K562 (cell line): ENCODE data around the gene DCAF17. TPM values are rescaled to one million over a fixed set of nuclear protein-coding genes. Genes with fewer than 3 reads are reported as not detected.

Experiments
- BRD9 ChIP-seq: fragments of 450-650 bp; IDR thresholded peaks from 2 replicates; pipeline ENCODE4 v1.6.1; 2018; ENCODE audit warnings: low read depth; ENCODE audit not compliant: partially characterized antibody
- CEBPB ChIP-seq: fragments of 450-650 bp; IDR thresholded peaks from 2 replicates; pipeline ENCODE4 v1.6.1; 2016; ENCODE audit warnings: missing genetic modification characterization, missing compliant biosample characterization
- CREB3 ChIP-seq: fragments of 450-650 bp; conservative IDR thresholded peaks from 2 replicates; pipeline ENCODE4 v1.6.1; 2016; ENCODE audit warnings: missing genetic modification characterization, low read depth, mild to moderate bottlenecking, missing compliant biosample characterization, moderate library complexity
- E2F6 ChIP-seq, 2 experiments: IDR thresholded peaks; 2 replicates each; pipeline ENCODE4 v1.6.1; 2011; ENCODE audit warnings: borderline replicate concordance in 1 of 2, control low read depth in 1 of 2, low read depth in 1 of 2, low read length in 1 of 2, mild to moderate bottlenecking in 1 of 2, mixed read lengths in 1 of 2, moderate library complexity in 1 of 2; ENCODE audit not compliant: insufficient read depth in 1 of 2, insufficient read length in 1 of 2, poor library complexity in 1 of 2, severe bottlenecking in 1 of 2; ENCODE audit errors: extremely low read depth in 1 of 2
- HDAC2 ChIP-seq: fragments of 450-650 bp; IDR thresholded peaks from 2 replicates; pipeline ENCODE4 v1.6.1; 2016; ENCODE audit warnings: mild to moderate bottlenecking
- KDM5B ChIP-seq: fragments of 200-600 bp; sonication (generic); IDR thresholded peaks from 2 replicates; pipeline ENCODE4 v1.6.1; 2012; ENCODE audit warnings: low read depth, mild to moderate bottlenecking, moderate library complexity, low read length, control low read depth, inconsistent platforms; ENCODE audit not compliant: insufficient replicate concordance
- NFRKB ChIP-seq: fragments of 450-650 bp; IDR thresholded peaks from 2 replicates; pipeline ENCODE4 v1.6.1; 2016; ENCODE audit warnings: low read depth
- XRCC5 ChIP-seq: fragments of 200-400 bp; formaldehyde crosslinking; IDR thresholded peaks from 2 replicates; pipeline ENCODE4 v1.6.1; 2017; ENCODE audit warnings: low read depth, mild to moderate bottlenecking, low read length
- ZNF717 ChIP-seq: fragments of 250-450 bp; sonication (Bioruptor Pico); IDR thresholded peaks from 2 replicates; pipeline ENCODE4 v1.5.0; 2021
- polyA plus RNA-seq, 8 experiments: library from polyadenylated mRNA; depleted of rRNA in 4 of 8; stranded (reverse) in 5 of 8; unstranded in 3 of 8; fragments of >200 nt; fragmentation: Nextera tagmentation in 2 of 8; fragmentation: Illumina TruSeq in 1 of 8; extraction: Ambion mirVana in 2 of 8; extraction: Trizol in 1 of 8; gene quantifications; 2 replicates each; pipeline versions ENCODE4 v1.2.1 to v1.2.3, GENCODE V29; 2011 to 2014; ENCODE audit warnings: inconsistent platforms in 1 of 8, missing spikeins in 1 of 8
- total RNA-seq, 7 experiments: library from RNA; depleted of rRNA in 6 of 7; stranded (reverse); fragments of >200 nt in 6 of 7; fragmentation: Illumina TruSeq in 2 of 7; extraction: Trizol in 2 of 7; gene quantifications; 2 replicates each; pipeline versions ENCODE4 v1.2.1 to v1.2.3, GENCODE V29; 2011 to 2021; ENCODE audit warnings: low replicate concordance in 1 of 7
- TF ChIP-seq, protein P1 (sequence below): sonication (generic); formaldehyde crosslinking; IDR thresholded peaks from 2 replicates; pipeline ENCODE4 v1.8.0; 2022; ENCODE audit warnings: mild to moderate bottlenecking, missing genetic modification reagents, borderline replicate concordance
- TF ChIP-seq, protein P2 (sequence below): sonication (generic); formaldehyde crosslinking; IDR thresholded peaks from 2 replicates; pipeline ENCODE4 v1.5.0; 2020; ENCODE audit warnings: missing genetic modification reagents
- TF ChIP-seq, protein P3 (sequence below), 2 experiments: fragments of 450-650 bp; conservative IDR thresholded peaks; 2 replicates each; pipeline ENCODE4 v1.6.1; 2017; ENCODE audit warnings: mild to moderate bottlenecking in 2 of 2, moderate library complexity in 2 of 2
- TF ChIP-seq, protein P4 (sequence below): fragments of 200-800 bp; sonication (Bioruptor generic); IDR thresholded peaks from 2 replicates; pipeline ENCODE4 v1.6.1; 2016; ENCODE audit warnings: missing genetic modification characterization, missing compliant biosample characterization

The DCAF17 gene
- total and polyA plus RNA-seq, 9 of the 15 experiments (the other 6 are each of a cell fraction or from before 2014, with no cell fraction given), result 10.0 to 38.5 (median 27.1) TPM

GRCh38 chr2:171432969-171433762 is 860 bp upstream of the DCAF17 start (continued):
- TF ChIP-seq CEBPB (peak; percentile 56), ZNF717 (no peak), KDM5B (peak; percentile 10), E2F6 (IDR thresholded peaks at IDR 0.05; ENCODE audit: borderline replicate concordance in 1 of 2, extremely low read depth in 1 of 2, insufficient read depth in 1 of 2, insufficient read length in 1 of 2, low read depth in 1 of 2, low read length in 1 of 2, poor library complexity in 1 of 2, severe bottlenecking in 1 of 2) (peak; percentile 53 to 57), HDAC2 (peak; percentile 73; the same call in 1 of the 2 replicates), NFRKB (peak; percentile 93; the same call in 1 of the 2 replicates), XRCC5 (no peak), CREB3 (0 out of 2 replicates have a peak, but pooled peaks have one; percentile 20), BRD9 (peak; percentile 78)
- TF ChIP-seq, protein P1, sequence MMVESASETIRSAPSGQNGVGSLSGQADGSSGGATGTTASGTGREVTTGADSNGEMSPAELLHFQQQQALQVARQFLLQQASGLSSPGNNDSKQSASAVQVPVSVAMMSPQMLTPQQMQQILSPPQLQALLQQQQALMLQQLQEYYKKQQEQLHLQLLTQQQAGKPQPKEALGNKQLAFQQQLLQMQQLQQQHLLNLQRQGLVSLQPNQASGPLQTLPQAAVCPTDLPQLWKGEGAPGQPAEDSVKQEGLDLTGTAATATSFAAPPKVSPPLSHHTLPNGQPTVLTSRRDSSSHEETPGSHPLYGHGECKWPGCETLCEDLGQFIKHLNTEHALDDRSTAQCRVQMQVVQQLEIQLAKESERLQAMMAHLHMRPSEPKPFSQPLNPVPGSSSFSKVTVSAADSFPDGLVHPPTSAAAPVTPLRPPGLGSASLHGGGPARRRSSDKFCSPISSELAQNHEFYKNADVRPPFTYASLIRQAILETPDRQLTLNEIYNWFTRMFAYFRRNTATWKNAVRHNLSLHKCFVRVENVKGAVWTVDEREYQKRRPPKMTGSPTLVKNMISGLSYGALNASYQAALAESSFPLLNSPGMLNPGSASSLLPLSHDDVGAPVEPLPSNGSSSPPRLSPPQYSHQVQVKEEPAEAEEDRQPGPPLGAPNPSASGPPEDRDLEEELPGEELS (CRISPR knock-in tag), result 0 out of 2 replicates have a peak, but pooled peaks have one; percentile 9
- TF ChIP-seq, protein P2, sequence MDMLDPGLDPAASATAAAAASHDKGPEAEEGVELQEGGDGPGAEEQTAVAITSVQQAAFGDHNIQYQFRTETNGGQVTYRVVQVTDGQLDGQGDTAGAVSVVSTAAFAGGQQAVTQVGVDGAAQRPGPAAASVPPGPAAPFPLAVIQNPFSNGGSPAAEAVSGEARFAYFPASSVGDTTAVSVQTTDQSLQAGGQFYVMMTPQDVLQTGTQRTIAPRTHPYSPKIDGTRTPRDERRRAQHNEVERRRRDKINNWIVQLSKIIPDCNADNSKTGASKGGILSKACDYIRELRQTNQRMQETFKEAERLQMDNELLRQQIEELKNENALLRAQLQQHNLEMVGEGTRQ (CRISPR knock-in tag), result peak; percentile 22; the same call in 1 of the 2 replicates
- TF ChIP-seq, protein P3, sequence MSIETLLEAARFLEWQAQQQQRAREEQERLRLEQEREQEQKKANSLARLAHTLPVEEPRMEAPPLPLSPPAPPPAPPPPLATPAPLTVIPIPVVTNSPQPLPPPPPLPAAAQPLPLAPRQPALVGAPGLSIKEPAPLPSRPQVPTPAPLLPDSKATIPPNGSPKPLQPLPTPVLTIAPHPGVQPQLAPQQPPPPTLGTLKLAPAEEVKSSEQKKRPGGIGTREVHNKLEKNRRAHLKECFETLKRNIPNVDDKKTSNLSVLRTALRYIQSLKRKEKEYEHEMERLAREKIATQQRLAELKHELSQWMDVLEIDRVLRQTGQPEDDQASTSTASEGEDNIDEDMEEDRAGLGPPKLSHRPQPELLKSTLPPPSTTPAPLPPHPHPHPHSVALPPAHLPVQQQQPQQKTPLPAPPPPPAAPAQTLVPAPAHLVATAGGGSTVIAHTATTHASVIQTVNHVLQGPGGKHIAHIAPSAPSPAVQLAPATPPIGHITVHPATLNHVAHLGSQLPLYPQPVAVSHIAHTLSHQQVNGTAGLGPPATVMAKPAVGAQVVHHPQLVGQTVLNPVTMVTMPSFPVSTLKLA (conservative IDR thresholded peaks at IDR 0.05), result peak; percentile 96 to 97
- TF ChIP-seq, protein P4, sequence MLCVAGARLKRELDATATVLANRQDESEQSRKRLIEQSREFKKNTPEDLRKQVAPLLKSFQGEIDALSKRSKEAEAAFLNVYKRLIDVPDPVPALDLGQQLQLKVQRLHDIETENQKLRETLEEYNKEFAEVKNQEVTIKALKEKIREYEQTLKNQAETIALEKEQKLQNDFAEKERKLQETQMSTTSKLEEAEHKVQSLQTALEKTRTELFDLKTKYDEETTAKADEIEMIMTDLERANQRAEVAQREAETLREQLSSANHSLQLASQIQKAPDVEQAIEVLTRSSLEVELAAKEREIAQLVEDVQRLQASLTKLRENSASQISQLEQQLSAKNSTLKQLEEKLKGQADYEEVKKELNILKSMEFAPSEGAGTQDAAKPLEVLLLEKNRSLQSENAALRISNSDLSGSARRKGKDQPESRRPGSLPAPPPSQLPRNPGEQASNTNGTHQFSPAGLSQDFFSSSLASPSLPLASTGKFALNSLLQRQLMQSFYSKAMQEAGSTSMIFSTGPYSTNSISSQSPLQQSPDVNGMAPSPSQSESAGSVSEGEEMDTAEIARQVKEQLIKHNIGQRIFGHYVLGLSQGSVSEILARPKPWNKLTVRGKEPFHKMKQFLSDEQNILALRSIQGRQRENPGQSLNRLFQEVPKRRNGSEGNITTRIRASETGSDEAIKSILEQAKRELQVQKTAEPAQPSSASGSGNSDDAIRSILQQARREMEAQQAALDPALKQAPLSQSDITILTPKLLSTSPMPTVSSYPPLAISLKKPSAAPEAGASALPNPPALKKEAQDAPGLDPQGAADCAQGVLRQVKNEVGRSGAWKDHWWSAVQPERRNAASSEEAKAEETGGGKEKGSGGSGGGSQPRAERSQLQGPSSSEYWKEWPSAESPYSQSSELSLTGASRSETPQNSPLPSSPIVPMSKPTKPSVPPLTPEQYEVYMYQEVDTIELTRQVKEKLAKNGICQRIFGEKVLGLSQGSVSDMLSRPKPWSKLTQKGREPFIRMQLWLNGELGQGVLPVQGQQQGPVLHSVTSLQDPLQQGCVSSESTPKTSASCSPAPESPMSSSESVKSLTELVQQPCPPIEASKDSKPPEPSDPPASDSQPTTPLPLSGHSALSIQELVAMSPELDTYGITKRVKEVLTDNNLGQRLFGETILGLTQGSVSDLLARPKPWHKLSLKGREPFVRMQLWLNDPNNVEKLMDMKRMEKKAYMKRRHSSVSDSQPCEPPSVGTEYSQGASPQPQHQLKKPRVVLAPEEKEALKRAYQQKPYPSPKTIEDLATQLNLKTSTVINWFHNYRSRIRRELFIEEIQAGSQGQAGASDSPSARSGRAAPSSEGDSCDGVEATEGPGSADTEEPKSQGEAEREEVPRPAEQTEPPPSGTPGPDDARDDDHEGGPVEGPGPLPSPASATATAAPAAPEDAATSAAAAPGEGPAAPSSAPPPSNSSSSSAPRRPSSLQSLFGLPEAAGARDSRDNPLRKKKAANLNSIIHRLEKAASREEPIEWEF (CRISPR knock-in tag), result 0 out of 2 replicates have a peak, but pooled peaks have one; percentile 47
